Right lung (tissue), 5 donors: ENCODE data around the gene PLEKHG5. TPM values are rescaled to one million over a fixed set of nuclear protein-coding genes. Genes with fewer than 3 reads are reported as not detected.
"Not testable (repeated sequence)": the region's sequence is repeated elsewhere in the genome, so short reads cannot be mapped to it uniquely, and the experiment has no call there.

Experiments
- DNase-seq, 2 donors: peaks; one replicate each; pipeline ENCODE4 v3.0.0-alpha.2; 2013
- polyA plus RNA-seq, 5 donors: library from polyadenylated mRNA; unstranded; fragments of 120-200 nt; gene quantifications; one replicate each; pipeline versions ENCODE4 v1.2.1 to v1.2.3, GENCODE V29; 2013; ENCODE audit warnings: inconsistent platforms in 1 of 5, low replicate concordance in 1 of 5; ENCODE audit not compliant: insufficient read length in 5 of 5, insufficient read depth in 1 of 5

The PLEKHG5 gene
- polyA plus RNA-seq, 5 donors: 20.0 to 33.7 (median 28.7) TPM

GRCh38 chr1:6463120-6463412 lies 28.4 kb downstream of the PLEKHG5 start:
- no peak for DNase-seq

GRCh38 chr1:6462412-6463119 lies 28.9 kb downstream of the PLEKHG5 start:
- no peak for DNase-seq

DNA sequence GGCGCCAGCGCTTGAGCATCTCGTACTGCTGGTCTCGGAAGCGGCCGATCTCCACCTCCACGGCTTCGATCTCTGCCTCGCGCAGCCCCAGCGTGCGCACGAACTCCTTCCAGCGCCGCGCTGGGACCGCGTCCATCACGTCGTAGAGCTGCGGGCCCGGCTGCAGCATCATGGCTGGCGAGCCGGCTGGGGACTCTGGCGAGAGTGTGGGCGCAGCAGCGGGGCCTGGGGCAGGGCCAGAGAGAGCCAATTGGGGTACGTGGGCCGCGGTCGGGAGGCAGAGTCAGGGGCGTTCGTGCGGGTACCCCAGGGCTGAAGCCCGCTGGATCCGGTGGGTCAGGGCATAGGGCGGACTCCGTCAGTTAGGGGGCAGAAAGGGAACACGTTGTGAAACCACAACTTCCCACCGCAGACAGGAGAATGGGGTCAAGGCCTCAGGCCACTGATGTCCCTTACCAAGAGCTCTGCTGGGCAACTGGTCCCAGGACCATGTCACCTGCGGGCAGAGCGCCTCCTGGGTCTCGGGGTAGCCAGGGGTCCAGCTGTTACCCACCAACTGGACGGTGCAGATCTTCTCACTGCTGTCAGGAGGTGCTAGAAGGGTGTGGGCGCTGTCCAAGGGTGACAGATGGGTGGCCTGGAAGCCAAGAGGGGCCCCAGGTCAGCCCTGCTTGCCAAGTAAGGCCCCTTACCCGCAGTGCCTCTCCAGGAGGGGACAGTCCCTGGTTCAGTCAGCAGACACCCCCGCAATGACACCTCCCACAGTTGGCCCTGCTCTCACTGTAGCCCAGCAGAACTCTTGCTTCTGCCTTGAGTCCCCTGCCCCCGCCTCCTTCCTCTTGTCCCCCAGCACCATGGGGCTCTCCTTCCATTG lies 29.7 kb downstream of the PLEKHG5 start:
- DNase-seq: no peak

DNA sequence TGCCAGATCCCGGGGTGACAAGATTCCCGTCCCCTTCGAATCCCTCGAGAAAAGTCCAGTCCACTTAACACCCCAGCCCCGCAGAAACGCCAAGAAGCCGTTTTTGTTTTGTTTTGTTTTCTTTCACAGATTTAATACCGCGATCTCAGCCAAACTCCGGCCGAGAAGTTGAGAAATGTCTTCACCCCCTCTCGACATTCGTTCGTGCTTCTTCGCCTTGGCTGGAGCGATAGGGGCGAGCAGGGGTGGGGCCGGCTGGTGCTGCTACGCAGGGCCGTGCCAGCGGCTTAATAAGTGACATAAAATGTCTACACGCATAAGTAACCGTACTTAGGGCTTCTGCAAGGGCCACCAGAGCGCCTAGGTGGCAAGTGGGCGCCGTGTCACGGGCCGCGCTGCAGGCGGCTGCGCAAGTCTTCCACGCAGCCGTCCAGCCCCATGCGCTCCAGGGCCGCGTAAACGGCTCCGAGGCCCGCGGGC lies 30.4 kb downstream of the PLEKHG5 start:
- DNase-seq: no peak

DNA sequence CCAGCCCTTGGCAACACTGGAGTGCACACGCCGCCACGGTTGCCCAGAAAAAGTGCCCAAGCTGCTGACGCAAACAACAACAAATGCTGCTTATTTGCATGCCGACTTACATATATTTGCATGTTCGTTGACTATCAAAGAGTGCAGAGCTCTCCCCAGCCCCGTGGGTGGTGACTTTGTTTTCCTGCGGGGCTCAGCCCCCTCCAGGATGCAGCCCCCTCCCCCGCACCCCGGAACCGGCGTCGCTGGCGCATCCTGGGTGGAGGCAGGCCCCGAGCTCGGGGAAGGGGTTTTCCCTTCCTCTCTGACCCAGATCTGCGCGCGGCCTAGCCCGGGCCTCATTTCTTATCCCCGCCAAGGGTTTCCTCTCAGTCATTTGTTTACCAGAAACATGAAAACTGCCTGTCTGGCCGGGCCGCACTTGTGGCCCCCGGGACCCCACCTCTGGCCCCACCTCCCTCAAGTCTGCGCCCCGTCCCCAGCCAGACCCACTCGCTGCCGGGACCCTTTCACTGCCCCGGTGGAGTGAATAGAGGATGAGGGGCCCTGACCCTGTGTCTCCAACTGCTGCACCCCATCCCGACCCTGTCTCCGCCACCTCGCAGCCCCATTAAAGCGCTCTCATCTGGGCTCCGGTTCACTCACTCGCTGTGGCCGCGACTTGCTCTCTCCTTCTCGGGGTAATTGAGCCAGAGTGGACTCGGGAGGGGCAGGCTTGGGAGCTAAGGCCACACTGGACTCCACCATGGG lies 31.0 kb downstream of the PLEKHG5 start:
- DNase-seq: no peak

DNA sequence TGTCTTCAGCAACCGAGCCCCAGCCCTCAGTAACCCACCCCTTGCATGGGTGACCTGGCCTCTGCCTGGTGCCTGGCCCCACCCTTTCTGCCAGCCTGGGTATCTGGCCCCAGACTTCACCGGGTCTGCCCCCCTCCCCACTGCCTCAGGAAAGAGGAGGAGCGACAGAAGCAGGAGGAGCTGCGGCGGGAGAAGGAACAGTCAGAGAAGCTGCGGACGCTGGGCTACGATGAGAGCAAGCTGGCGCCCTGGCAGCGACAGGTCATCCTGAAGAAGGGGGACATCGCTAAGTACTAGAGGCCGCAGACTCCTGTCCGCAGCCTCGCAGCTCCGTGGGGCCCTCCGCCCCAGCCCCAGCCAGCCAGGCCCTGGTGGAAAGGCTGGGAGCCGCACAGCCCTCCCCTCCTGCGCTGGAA lies 31.6 kb downstream of the PLEKHG5 start:
- DNase-seq: no peak

DNA sequence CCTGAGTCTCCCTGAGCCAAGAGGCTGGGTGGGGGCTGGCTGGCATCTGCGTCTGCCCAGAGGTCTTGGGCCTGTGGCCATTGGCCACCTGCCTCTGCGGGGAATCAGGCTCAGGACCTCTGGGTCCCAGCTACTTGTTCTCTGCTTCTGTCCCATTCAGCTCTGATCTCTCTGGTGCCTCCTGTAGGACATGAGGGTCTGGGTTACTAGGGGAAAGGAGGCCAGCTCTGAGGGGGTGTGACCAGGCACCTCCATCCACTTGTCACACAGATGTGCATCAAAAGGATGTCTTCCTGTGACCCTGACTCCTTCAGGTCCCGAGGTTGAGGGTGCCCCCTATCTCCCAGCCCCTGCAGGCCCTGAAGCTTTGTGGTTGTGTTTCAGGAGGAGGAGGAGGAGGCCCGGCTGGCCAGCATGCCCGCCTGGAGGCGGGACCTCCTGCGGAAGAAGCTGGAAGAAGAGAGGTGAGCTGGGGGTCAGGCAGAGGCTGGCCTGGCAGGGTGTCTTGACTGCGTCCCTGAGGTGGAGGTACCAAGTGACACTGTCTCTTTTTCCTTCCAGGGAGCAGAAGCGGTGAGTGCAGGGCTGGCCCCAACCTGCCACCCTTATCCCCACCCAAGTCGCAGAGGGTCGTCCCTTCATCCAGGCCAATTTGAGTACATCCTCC lies 34.5 kb downstream of the PLEKHG5 start:
- no peak for DNase-seq

DNA sequence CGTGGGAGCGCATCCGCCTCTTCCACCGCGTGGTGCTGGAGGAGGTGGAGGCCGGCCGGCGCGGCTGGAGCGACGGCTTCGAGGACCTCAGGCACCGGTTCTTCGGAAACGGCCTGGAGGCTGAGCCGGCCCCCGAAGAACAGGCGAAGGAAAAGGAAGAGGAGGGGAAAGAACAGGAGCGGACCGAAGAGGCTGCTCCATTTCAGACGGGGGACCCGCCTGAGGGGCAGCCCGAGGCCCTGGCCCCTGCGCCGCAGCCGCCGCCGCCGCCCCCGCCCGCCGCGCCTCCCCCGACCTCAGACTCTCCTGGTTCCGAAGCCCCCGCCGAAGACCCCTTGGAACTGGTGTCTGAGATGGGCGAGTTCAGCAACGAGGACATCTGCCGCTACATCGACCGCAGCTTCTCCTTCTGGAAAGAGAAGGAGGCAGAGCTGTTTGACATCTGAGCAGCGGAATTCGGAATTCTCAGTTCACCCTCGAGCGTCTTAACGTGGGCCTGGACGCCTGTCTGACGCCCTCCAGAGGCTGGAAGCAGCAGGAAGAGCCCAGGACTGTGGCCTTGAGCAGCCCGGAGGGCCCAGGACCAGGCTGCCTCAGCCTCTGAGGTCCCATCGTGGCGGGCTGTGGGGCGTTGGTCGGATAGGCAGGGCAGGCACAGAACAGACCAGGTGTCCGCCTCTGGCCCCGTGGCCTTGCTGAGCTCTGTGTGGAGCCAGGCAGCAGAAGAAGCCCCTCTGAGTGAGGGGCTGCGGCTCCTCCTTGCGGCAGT lies 35.5 kb downstream of the PLEKHG5 start:
- DNase-seq: not testable (repeated sequence)

GRCh38 chr1:6454856-6455751 lies 36.4 kb downstream of the PLEKHG5 start:
- DNase-seq: no peak

- DNase-seq: not testable (repeated sequence)
These were observed 37.3 kb downstream of the PLEKHG5 start for GRCh38 chr1:6453895-6454855.

DNA sequence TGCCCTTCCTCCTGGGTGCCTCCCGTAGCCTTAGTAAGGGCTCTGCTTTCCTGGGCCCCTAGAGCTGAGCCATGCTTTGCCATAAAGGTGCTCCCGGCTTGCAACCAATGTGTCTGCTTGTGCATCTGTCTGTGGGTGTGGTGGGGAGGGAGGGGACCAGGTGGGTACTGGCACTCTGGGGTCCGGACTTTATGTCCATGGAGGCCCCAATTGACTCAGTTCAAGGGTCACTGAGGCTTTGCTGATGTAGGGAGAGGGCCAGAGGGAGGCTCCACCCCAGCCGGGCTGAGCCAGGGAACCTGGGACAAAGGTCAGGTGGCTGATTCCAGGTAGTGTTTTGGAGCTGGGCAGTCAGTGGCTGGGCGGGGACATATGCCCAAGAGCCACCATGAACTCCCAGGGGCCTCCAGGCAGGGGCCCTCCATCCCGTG lies 40.5 kb downstream of the PLEKHG5 start:
- DNase-seq: no peak

- DNase-seq: not testable (repeated sequence)
These were observed 41.0 kb downstream of the PLEKHG5 start for GRCh38 chr1:6450486-6450885.

GRCh38 chr1:6450005-6450450 lies 41.4 kb downstream of the PLEKHG5 start:
- no peak for DNase-seq

DNA sequence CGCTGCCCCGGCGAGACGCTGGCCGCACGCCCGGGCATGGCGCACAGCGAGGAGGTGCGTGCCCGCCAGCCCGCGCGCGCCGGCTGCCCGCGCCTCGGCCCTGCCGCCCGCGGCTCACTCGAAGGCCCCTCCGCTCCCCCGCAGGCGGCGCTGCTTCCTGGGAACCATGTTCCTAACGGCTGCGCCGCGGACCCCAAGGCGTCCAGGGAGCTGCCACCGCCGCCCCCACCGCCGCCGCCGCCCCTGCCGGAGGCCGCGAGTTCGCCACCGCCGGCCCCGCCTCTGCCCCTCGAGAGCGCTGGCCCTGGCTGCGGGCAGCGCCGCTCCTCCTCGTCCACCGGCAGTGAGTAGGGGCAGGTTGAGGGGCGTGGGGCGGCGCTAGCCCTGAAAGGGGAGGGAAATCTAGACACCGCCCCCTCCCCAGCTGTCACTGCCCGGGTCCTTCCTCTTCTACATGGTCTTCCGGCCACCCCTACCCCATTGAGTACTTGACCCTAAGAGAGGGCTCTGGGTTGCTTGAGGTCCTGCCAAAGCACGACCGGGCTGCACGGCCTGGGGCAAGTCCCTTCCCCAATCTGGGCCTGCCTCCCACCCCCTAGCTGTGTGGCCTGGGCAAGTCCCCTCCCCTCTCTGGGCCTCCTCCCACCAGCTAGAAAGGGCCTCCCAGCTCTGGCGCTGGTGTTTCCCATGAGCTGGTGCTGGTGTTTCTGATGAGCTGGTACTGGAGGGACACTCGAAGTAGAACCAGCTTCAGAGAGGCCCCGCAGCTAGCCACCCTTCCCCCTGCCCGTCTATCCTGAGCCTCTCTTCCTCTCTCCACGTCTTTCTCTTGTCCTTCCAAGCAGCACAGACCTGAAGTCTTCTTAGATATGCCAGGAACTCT lies 42.5 kb downstream of the PLEKHG5 start:
- no peak for DNase-seq

GRCh38 chr1:6447818-6448748 lies 43.4 kb downstream of the PLEKHG5 start:
- DNase-seq: no peak
